Measurements from ENCODE around the gene CSF3.
"Not testable (repeated sequence)": the region's sequence is repeated elsewhere in the genome, so short reads cannot be mapped to it uniquely, and the experiment has no call there.

The CSF3 gene

DNA sequence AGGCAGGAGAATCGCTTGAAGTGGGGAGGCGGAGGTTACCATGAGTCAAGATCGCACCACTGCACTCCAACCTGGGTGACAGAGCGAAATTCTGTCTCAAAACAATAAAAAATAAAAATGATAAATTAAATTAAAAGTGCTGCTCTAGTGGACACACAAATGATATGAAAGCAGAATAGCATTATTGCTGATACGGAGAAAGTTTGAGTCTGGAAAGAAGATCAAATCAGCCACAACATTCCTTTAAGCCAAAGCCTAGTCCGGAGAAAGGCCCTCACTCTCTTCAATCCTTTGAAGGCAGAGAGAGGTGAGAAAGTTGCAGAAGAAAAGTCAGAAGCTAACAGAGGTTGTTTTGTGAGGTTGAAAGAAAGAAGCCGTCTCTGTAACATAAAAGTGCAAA, 15.1 kb upstream of the CSF3 start:
- H3K4me3 ChIP-seq (ENCODE audit: low read length) = no peak overlapping the region
- H3K27me3 ChIP-seq (ENCODE audit: control insufficient read depth, insufficient read depth, low read length) = no peaks in the 10 kb centered on the region
- no peaks in the 10 kb centered on the region for H3K4me1 ChIP-seq (ENCODE audit: control insufficient read depth, insufficient read depth, low read length)
- H3K36me3 ChIP-seq (ENCODE audit: insufficient read depth, low read length) = peaks cover 29% of the 10 kb centered on the region
- no peak overlapping the region for H3K9ac ChIP-seq (ENCODE audit: low read depth, low read length)
- no peak overlapping the region for H3K4me2 ChIP-seq (ENCODE audit: low read length)
- H3K9me3 ChIP-seq (replicated peaks; ENCODE audit: low read length) = no peaks in the 10 kb centered on the region

DNA sequence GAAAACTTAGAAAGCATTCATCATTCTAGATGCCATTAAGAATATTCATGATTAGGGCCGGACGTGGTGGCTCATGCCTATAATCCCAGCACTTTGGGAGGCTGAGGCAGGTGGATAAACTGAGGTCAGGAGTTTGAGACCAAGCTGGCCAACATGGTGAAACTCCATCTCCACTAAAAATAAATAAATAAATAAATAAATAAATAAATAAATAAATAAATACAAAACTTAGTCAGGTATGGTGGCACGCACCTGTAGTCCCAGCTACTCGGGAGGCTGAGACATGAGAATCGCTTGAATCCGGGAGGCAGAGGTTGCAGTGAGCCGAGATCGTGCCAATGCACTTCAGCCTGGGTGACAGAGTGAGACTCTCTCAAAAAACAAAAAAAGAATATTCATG, 13.9 kb upstream of the CSF3 start:
- H3K9ac ChIP-seq (ENCODE audit: low read depth, low read length); H3K27me3 ChIP-seq (ENCODE audit: control insufficient read depth, insufficient read depth, low read length); H3K9me3 ChIP-seq (replicated peaks; ENCODE audit: low read length); H3K4me3 ChIP-seq (ENCODE audit: low read length); H3K4me2 ChIP-seq (ENCODE audit: low read length); H3K4me1 ChIP-seq (ENCODE audit: control insufficient read depth, insufficient read depth, low read length): not testable (repeated sequence)
- peaks cover 18% of the 10 kb centered on the region for H3K36me3 ChIP-seq (ENCODE audit: insufficient read depth, low read length)

DNA sequence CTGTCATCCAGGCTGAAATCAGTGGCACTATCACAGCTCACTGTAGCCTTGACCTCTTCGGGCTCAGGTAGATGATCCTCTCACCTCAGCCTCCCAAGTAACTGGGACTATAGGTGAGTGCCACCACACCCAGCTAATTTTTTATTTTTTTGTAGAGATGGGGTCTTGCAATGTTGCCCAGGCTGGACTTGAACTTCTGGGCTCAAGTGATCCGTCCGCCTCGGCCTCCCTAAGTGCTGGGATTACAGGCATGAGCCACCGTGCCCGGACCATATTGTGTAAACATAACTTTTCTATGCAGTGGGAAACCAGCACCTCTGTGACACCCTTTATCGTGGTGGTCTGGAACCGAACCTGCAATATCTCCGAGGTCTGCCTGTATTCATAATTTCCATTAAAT, 11.2 kb upstream of the CSF3 start:
- no peak overlapping the region for H3K9ac ChIP-seq (ENCODE audit: low read depth, low read length)
- H3K4me1 ChIP-seq (ENCODE audit: control insufficient read depth, insufficient read depth, low read length) = no peaks in the 10 kb centered on the region
- H3K4me2 ChIP-seq (ENCODE audit: low read length) = no peak overlapping the region
- H3K27me3 ChIP-seq (ENCODE audit: control insufficient read depth, insufficient read depth, low read length) = no peaks in the 10 kb centered on the region
- H3K36me3 ChIP-seq (ENCODE audit: insufficient read depth, low read length) = peaks cover 3% of the 10 kb centered on the region
- no peaks in the 10 kb centered on the region for H3K9me3 ChIP-seq (replicated peaks; ENCODE audit: low read length)
- no peak overlapping the region for H3K4me3 ChIP-seq (ENCODE audit: low read length)

DNA sequence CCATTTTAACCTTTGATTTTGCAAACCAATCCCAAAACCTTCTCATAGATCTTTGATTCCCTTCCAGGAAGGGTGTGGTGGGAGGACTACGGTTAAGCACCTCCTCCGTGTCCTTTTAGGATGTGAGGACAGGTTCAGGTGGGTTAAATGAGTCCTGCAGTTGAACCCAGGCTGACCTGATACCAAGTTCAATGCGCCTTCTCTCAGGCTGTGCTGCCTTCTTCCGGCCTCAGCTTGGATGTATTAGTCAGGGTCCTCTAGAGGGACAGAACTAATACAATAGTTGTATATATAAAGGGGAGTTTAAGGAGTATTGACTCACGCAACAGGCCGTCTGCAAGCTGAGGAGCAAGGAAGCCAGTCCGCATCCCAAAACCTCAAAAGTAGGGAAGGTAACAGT, 10.5 kb upstream of the CSF3 start:
- no peaks in the 10 kb centered on the region for H3K36me3 ChIP-seq (ENCODE audit: insufficient read depth, low read length)
- no peak overlapping the region for H3K4me2 ChIP-seq (ENCODE audit: low read length)
- no peaks in the 10 kb centered on the region for H3K4me1 ChIP-seq (ENCODE audit: control insufficient read depth, insufficient read depth, low read length)
- H3K27me3 ChIP-seq (ENCODE audit: control insufficient read depth, insufficient read depth, low read length) = no peaks in the 10 kb centered on the region
- no peak overlapping the region for H3K4me3 ChIP-seq (ENCODE audit: low read length)
- H3K9ac ChIP-seq (ENCODE audit: low read depth, low read length) = no peak overlapping the region
- H3K9me3 ChIP-seq (replicated peaks; ENCODE audit: low read length) = no peaks in the 10 kb centered on the region

DNA sequence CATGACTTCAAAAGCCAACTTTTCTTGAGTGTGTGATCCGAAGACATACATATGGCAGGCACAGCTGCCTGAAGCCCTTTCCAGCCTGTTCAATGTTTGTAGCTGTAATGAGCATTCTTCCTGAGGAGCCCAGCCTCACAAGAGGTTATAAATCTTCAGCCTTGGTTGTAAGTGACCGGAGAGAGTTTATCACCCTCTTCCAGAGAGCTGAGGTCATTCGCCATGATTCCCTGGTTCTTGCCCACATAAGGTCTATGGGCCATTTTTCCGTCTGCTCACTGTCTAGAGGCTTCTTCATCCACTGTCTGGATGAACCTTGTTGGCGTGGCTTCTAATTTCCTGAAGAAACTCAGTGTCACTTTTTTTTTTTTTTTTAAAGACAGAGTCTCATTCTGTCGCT, 9.7 kb upstream of the CSF3 start:
- H3K4me3 ChIP-seq (ENCODE audit: low read length) = no peak overlapping the region
- no peak overlapping the region for H3K4me2 ChIP-seq (ENCODE audit: low read length)
- peaks cover 2% of the 10 kb centered on the region for H3K36me3 ChIP-seq (ENCODE audit: insufficient read depth, low read length)
- H3K27me3 ChIP-seq (ENCODE audit: control insufficient read depth, insufficient read depth, low read length) = no peaks in the 10 kb centered on the region
- H3K9ac ChIP-seq (ENCODE audit: low read depth, low read length) = no peak overlapping the region
- H3K9me3 ChIP-seq (replicated peaks; ENCODE audit: low read length) = no peaks in the 10 kb centered on the region
- no peaks in the 10 kb centered on the region for H3K4me1 ChIP-seq (ENCODE audit: control insufficient read depth, insufficient read depth, low read length)

DNA sequence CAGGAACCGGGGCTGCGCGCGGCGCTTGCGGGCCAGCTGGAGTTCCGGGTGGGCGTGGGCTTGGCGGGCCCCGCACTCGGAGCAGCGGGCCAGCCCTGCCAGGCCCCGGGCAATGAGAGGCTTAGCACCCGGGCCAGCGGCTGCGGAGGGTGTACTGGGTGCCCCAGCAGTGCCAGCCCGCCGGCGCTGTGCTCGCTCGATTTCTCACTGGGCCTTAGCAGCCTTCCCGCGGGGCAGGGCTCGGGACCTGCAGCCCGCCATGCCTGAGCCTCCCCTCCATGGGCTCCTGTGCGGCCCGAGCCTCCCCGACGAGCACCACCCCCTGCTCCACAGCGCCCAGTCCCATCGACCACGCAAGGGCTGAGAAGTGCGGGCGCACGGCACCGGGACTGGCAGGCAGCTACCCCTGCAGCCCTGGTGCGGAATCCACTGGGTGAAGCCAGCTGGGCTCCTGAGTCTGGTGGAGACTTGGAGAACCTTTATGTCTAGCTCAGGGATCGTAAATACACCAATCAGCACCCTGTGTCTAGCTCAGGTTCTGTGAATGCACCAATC, 4.2 kb upstream of the CSF3 start:
- not testable (repeated sequence) for H3K36me3 ChIP-seq (ENCODE audit: insufficient read depth, low read length); H3K27me3 ChIP-seq (ENCODE audit: control insufficient read depth, insufficient read depth, low read length); H3K9me3 ChIP-seq (replicated peaks; ENCODE audit: low read length); H3K4me3 ChIP-seq (ENCODE audit: low read length); H3K9ac ChIP-seq (ENCODE audit: low read depth, low read length); H3K4me2 ChIP-seq (ENCODE audit: low read length)
- H3K4me1 ChIP-seq (ENCODE audit: control insufficient read depth, insufficient read depth, low read length) = peaks cover 28% of the 10 kb centered on the region

DNA sequence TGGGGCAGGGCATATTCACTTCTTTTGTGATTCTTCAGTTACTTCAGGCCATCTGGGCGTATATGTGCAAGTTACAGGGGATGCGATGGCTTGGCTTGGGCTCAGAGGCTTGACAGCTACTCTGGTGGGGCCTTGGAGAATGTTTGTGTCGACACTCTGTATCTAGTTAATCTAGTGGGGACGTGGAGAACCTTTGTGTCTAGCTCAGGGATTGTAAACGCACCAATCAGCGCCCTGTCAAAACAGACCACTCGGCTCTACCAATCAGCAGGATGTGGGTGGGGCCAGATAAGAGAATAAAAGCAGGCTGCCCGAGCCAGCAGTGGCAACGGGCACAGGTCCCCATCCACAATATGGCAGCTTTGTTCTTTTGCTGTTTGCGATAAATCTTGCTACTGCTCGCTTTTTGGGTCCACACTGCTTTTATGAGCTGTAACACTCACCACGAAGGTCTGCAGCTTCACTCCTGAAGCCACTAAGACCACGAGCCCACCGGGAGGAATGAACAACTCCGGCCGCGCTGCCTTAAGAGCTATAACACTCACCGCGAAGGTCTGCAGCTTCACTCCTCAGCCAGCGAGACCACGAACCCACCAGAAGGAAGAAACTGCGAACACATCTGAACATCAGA, 3.1 kb upstream of the CSF3 start:
- H3K4me3 ChIP-seq (ENCODE audit: low read length); H3K9me3 ChIP-seq (replicated peaks; ENCODE audit: low read length); H3K4me2 ChIP-seq (ENCODE audit: low read length); H3K9ac ChIP-seq (ENCODE audit: low read depth, low read length); H3K27me3 ChIP-seq (ENCODE audit: control insufficient read depth, insufficient read depth, low read length): not testable (repeated sequence)
- peaks cover 11% of the 10 kb centered on the region for H3K36me3 ChIP-seq (ENCODE audit: insufficient read depth, low read length)
- peaks cover 38% of the 10 kb centered on the region for H3K4me1 ChIP-seq (ENCODE audit: control insufficient read depth, insufficient read depth, low read length)

DNA sequence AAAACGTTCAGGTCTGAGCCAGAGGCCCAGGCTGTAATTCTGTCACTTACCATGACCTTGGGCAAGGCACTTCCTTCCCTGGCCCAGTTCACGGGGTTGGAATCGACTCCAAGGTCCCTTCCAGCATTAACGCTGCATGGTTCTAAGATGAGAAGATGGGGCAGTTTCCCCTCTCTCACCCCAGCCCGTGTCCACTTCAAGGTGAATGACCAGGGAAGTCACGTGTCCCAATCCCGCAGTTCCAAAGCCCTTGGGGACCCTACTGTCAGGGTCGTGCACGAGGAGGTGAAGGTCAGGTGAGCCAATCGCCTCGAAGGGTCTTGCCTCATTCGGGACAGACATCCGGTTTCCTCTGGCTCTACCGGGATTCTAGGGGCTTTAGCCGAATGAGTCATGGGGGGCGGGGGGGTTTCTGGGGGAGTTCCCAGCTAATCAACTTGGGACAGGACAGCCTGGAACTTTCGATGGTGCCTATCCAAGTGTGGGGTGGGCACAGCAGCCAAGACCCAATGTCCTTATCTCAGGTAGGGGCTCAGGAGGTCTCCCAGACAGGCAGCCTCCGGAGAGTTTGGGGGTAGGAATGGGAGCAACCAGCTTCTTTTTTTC, 762 bp upstream of the CSF3 start:
- H3K9ac ChIP-seq (ENCODE audit: low read depth, low read length) = peak overlapping the region; percentile 87
- H3K4me3 ChIP-seq (ENCODE audit: low read length) = peak overlapping the region; percentile 72
- H3K4me1 ChIP-seq (ENCODE audit: control insufficient read depth, insufficient read depth, low read length) = peaks cover 61% of the 10 kb centered on the region

DNA sequence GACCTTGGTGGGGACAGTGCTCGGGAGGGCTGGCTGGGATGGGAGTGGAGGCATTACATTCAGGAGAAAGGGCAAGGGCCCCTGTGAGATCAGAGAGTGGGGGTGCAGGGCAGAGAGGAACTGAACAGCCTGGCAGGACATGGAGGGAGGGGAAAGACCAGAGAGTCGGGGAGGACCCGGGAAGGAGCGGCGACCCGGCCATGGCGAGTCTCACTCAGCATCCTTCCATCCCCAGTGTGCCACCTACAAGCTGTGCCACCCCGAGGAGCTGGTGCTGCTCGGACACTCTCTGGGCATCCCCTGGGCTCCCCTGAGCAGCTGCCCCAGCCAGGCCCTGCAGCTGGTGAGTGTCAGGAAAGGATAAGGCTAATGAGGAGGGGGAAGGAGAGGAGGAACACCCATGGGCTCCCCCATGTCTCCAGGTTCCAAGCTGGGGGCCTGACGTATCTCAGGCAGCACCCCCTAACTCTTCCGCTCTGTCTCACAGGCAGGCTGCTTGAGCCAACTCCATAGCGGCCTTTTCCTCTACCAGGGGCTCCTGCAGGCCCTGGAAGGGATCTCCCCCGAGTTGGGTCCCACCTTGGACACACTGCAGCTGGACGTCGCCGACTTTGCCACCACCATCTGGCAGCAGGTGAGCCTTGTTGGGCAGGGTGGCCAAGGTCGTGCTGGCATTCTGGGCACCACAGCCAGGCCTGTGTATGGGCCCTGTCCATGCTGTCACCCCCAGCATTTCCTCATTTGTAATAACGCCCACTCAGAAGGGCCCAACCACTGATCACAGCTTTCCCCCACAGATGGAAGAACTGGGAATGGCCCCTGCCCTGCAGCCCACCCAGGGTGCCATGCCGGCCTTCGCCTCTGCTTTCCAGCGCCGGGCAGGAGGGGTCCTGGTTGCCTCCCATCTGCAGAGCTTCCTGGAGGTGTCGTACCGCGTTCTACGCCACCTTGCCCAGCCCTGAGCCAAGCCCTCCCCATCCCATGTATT, 1.1 kb downstream of the CSF3 start:
- H3K9me3 ChIP-seq (replicated peaks; ENCODE audit: low read length) = no peaks in the 10 kb centered on the region
- no peaks in the 10 kb centered on the region for H3K27me3 ChIP-seq (ENCODE audit: control insufficient read depth, insufficient read depth, low read length)
- peaks cover 27% of the 10 kb centered on the region for H3K36me3 ChIP-seq (ENCODE audit: insufficient read depth, low read length)
- peak overlapping the region; percentile 72 for H3K4me3 ChIP-seq (ENCODE audit: low read length)
- peak overlapping the region; percentile 94 for H3K4me2 ChIP-seq (ENCODE audit: low read length)
- H3K4me1 ChIP-seq (ENCODE audit: control insufficient read depth, insufficient read depth, low read length) = peaks cover 79% of the 10 kb centered on the region
- peak overlapping the region; percentile 87 for H3K9ac ChIP-seq (ENCODE audit: low read depth, low read length)

More for the DNA sequence above, 762 bp upstream of the CSF3 start:
- peaks cover 20% of the 10 kb centered on the region for H3K36me3 ChIP-seq (ENCODE audit: insufficient read depth, low read length)
- H3K4me2 ChIP-seq (ENCODE audit: low read length) = peak overlapping the region; percentile 94
- H3K27me3 ChIP-seq (ENCODE audit: control insufficient read depth, insufficient read depth, low read length) = no peaks in the 10 kb centered on the region
- H3K9me3 ChIP-seq (replicated peaks; ENCODE audit: low read length) = no peaks in the 10 kb centered on the region

DNA sequence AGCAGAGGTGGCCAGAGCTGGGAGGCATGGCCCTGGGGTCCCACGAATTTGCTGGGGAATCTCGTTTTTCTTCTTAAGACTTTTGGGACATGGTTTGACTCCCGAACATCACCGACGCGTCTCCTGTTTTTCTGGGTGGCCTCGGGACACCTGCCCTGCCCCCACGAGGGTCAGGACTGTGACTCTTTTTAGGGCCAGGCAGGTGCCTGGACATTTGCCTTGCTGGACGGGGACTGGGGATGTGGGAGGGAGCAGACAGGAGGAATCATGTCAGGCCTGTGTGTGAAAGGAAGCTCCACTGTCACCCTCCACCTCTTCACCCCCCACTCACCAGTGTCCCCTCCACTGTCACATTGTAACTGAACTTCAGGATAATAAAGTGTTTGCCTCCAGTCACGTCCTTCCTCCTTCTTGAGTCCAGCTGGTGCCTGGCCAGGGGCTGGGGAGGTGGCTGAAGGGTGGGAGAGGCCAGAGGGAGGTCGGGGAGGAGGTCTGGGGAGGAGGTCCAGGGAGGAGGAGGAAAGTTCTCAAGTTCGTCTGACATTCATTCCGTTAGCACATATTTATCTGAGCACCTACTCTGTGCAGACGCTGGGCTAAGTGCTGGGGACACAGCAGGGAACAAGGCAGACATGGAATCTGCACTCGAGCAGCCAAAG, 2.3 kb downstream of the CSF3 start:
- Histone ChIP-seq H3K4me3 (ENCODE audit: low read length) (peak overlapping the region; percentile 72), H3K36me3 (ENCODE audit: insufficient read depth, low read length) (peaks cover 27% of the 10 kb centered on the region), H3K4me2 (ENCODE audit: low read length) (peak overlapping the region; percentile 94), H3K27me3 (ENCODE audit: control insufficient read depth, insufficient read depth, low read length) (no peaks in the 10 kb centered on the region), H3K9me3 (replicated peaks; ENCODE audit: low read length) (no peaks in the 10 kb centered on the region), H3K9ac (ENCODE audit: low read depth, low read length) (peak overlapping the region; percentile 87), H3K4me1 (ENCODE audit: control insufficient read depth, insufficient read depth, low read length) (peaks cover 91% of the 10 kb centered on the region)

Data from skeletal muscle satellite cell (primary cell).